Neural crest cell (in vitro differentiated cells): ENCODE results near the gene TBC1D2B. TPM values are rescaled to one million over a fixed set of nuclear protein-coding genes. Genes with fewer than 3 reads are reported as not detected.

ENCODE experiments used
- DNase-seq: peaks from one replicate; pipeline ENCODE4 v3.0.0; 2021; ENCODE audit warnings: low read depth, mixed read lengths, low spot score
- H3K27ac Mint-ChIP-seq: one replicate; pipeline ENCODE4 v1.8.0; 2021; ENCODE audit warnings: mild to moderate bottlenecking, mixed read lengths; ENCODE audit not compliant: unreplicated experiment
- H3K27me3 Mint-ChIP-seq: 2 replicates; pipeline ENCODE4 v1.8.0; 2021; ENCODE audit warnings: low read depth, mild to moderate bottlenecking, mixed read lengths
- H3K36me3 Mint-ChIP-seq: 2 replicates; pipeline ENCODE4 v1.8.0; 2021; ENCODE audit warnings: low read depth, mild to moderate bottlenecking, mixed read lengths
- H3K4me1 Mint-ChIP-seq: 2 replicates; pipeline ENCODE4 v1.8.0; 2021; ENCODE audit warnings: mixed read lengths
- H3K4me3 Mint-ChIP-seq: one replicate; pipeline ENCODE4 v1.8.0; 2021; ENCODE audit warnings: mild to moderate bottlenecking, mixed read lengths
- H3K9me3 Mint-ChIP-seq: 2 replicates; pipeline ENCODE4 v1.8.0; 2021; ENCODE audit warnings: mixed read lengths
- CTCF ChIP-seq: fragments of 200-600 bp; sonication (generic); conservative IDR thresholded peaks from 2 replicates; pipeline ENCODE4 v1.5.0; 2021; ENCODE audit warnings: antibody characterized with exemption, mild to moderate bottlenecking
- total RNA-seq: library from RNA; stranded (reverse); gene quantifications from 2 replicates; pipeline ENCODE4 v1.2.1, GENCODE V29; 2021

TBC1D2B gene
- total RNA-seq, 1 donor from 2014 or later = 21.8 TPM

GRCh38 chr15:78064544-78064943 lies 13.0 kb downstream of the TBC1D2B start:
- Mint-ChIP-seq H3K4me3 (no peak overlapping the region), H3K4me1 (peaks cover 40% of the 10 kb centered on the region)
- no peak for TF ChIP-seq CTCF

GRCh38 chr15:78063970-78064385 lies 13.5 kb downstream of the TBC1D2B start:
- no peak overlapping the region for H3K4me3 Mint-ChIP-seq
- no peak overlapping the region for H3K27ac Mint-ChIP-seq
- peaks cover 39% of the 10 kb centered on the region for H3K4me1 Mint-ChIP-seq
- TF ChIP-seq CTCF = no peak
- no peak for DNase-seq
- H3K27me3 Mint-ChIP-seq = no peaks in the 10 kb centered on the region
- no peaks in the 10 kb centered on the region for H3K9me3 Mint-ChIP-seq
- H3K36me3 Mint-ChIP-seq = no peaks in the 10 kb centered on the region

More at GRCh38 chr15:78064544-78064943, 13.0 kb downstream of the TBC1D2B start:
- Mint-ChIP-seq H3K9me3 (no peaks in the 10 kb centered on the region), H3K36me3 (no peaks in the 10 kb centered on the region), H3K27ac (no peak overlapping the region), H3K27me3 (no peaks in the 10 kb centered on the region)
- no peak for DNase-seq

GRCh38 chr15:78063217-78063616 lies 14.3 kb downstream of the TBC1D2B start:
- DNase-seq = no peak
- no peaks in the 10 kb centered on the region for H3K9me3 Mint-ChIP-seq
- no peak overlapping the region for H3K27ac Mint-ChIP-seq
- H3K36me3 Mint-ChIP-seq = no peaks in the 10 kb centered on the region
- no peak for TF ChIP-seq CTCF
- H3K4me3 Mint-ChIP-seq = no peak overlapping the region
- H3K4me1 Mint-ChIP-seq = peaks cover 32% of the 10 kb centered on the region
- no peaks in the 10 kb centered on the region for H3K27me3 Mint-ChIP-seq

- H3K27ac Mint-ChIP-seq = no peak overlapping the region
- no peak for TF ChIP-seq CTCF
Measured at GRCh38 chr15:78061963-78062427, 15.5 kb downstream of the TBC1D2B start.

GRCh38 chr15:78060232-78060631 lies 17.3 kb downstream of the TBC1D2B start:
- H3K27ac Mint-ChIP-seq = no peak overlapping the region
- no peaks in the 10 kb centered on the region for H3K36me3 Mint-ChIP-seq
- H3K27me3 Mint-ChIP-seq = no peaks in the 10 kb centered on the region
- H3K4me3 Mint-ChIP-seq = no peak overlapping the region
- DNase-seq = no peak
- no peak for TF ChIP-seq CTCF
- no peaks in the 10 kb centered on the region for H3K9me3 Mint-ChIP-seq
- peaks cover 23% of the 10 kb centered on the region for H3K4me1 Mint-ChIP-seq

More at GRCh38 chr15:78061963-78062427, 15.5 kb downstream of the TBC1D2B start:
- no peak for DNase-seq
- no peaks in the 10 kb centered on the region for H3K27me3 Mint-ChIP-seq
- no peak overlapping the region for H3K4me3 Mint-ChIP-seq
- no peaks in the 10 kb centered on the region for H3K36me3 Mint-ChIP-seq
- peaks cover 22% of the 10 kb centered on the region for H3K4me1 Mint-ChIP-seq
- no peaks in the 10 kb centered on the region for H3K9me3 Mint-ChIP-seq
